Epithelial cell of proximal tubule (primary cell): ENCODE data around the gene DIPK1B. TPM values are rescaled to one million over a fixed set of nuclear protein-coding genes. Genes with fewer than 3 reads are reported as not detected.
"Not testable (repeated sequence)": the region's sequence is repeated elsewhere in the genome, so short reads cannot be mapped to it uniquely, and the experiment has no call there.

Experiments used
- DNase-seq: peaks from one replicate; pipeline ENCODE4 v3.0.0-alpha.2; 2011; ENCODE audit warnings: low read depth
- H3K4me3 ChIP-seq: 2 replicates; pipeline ENCODE4 v1.5.1; 2011; ENCODE audit warnings: low read depth, mild to moderate bottlenecking, low read length
- CTCF ChIP-seq: conservative IDR thresholded peaks from 2 replicates; pipeline ENCODE4 v1.5.1; 2012; ENCODE audit warnings: low read depth, mild to moderate bottlenecking, low read length
- total RNA-seq: library from RNA; depleted of rRNA; stranded (reverse); fragments of >200 nt; gene quantifications from 2 replicates; pipeline ENCODE4 v1.2.3, GENCODE V29; 2015

The DIPK1B gene
- total RNA-seq, 1 donor from 2014 or later, result 20.3 TPM

DNA sequence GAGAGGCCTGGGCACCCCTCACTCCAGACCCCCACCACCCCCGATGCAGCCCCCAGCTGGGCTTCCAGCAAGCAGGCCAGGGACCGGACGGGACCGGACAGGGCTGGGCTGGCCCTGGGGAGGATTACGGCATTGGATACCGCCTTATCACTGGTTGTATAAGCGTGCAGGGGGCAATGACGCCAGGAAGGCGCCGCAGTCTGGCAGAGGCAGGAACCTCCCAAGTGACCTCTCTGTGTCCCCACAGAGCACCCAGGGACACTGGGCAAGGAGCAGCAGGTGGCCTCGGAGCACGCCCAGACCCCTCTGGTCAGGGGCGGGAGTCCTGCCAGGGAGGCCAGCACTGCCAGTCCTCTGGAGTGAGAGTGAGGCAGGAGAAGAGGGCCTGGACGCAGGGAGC lies 52.7 kb downstream of the DIPK1B start:
- no peak overlapping the region for H3K4me3 ChIP-seq
- DNase-seq, result no peak
- TF ChIP-seq CTCF, result no peak

GRCh38 chr9:136765745-136766409 lies 53.5 kb downstream of the DIPK1B start:
- not testable (repeated sequence) for H3K4me3 ChIP-seq, DNase-seq

DNA sequence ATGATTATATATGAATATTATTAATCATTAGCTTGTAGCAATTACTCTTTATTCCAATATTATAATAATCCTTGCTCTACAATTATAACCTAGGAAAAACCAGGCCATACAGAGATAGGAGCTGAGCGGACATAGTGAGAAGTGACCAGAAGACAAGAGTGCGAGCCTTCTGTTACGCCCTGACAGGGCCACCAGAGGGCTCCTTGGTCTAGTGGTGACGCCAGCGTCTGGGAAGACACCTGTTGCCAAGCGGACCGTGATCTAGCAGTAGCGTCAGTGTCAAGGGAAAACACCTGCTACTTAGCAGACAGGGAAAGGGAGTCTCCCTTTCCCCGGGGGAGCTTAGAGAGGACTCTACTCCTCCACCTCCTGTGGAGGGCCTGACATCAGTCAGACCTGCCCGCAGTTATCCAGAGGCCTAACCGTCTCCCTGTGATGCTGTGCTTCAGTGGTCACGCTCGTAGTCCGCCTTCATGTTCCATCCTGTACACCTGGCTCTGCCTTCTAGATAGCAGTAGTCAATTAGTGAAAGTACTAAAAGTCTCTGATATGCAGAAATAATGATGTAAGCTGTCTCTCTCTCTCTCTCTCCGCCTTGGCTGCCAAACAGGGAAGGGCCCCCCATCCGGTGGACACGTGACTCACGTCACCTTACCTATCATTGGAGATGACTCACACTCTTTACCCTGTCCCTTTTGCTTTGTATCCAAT lies 54.2 kb downstream of the DIPK1B start:
- not testable (repeated sequence) for H3K4me3 ChIP-seq
- DNase-seq, result peak; percentile 20
- TF ChIP-seq CTCF, result peak; percentile 50

DNA sequence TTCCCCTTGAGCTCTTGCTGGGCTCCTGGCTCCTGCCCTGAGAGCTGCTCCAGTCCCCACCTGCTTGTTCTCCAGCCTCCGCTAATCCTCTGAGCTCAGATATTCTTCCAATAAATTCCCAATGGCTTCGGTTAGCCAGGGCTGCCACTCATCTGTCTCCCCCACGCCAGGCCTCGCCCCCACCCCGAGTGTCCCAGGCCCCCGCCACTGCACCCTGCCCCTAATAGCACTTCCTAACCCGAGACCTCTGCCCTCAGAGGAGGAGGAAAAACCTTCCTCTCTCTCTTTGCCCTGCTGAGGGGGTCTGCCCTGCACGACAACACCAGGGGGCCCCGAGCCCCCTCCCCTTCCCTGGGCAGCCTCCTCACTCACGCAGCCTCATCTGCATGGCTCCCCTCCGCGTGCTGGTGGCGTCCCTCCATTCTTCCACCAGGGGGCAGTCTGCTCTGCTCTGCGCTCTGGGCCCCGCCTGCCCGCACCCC lies 57.4 kb downstream of the DIPK1B start:
- no peak for DNase-seq
- TF ChIP-seq CTCF, result peak; percentile 59
- no peak overlapping the region for H3K4me3 ChIP-seq

DNA sequence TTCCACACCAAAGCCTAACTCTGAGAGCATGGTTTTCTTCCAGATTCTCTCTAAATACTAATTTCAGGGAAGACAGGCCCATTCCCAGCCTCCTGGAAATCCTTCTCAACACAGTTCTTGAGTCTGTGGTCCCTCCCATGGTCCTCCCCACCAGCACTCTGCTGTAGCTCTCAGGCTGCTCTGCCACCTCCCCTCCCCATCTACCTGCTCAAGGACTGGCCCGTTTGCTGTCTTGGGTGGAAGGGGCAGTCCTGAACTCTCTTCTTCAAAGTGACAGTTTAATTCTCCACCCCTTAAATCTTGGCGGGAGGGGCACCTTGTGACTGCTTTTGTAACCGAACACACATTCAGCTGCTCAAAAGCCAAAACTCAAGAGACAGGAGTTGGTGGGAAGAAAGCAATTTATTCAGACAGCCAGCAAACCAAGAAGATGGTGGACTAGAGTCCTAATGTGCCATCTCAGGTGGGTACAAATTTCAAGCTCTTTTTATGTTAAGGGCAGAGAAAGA lies 59.6 kb downstream of the DIPK1B start:
- H3K4me3 ChIP-seq, result no peak overlapping the region
- DNase-seq, result no peak
- no peak for TF ChIP-seq CTCF

GRCh38 chr9:136773386-136774044 lies 61.1 kb downstream of the DIPK1B start:
- no peak for DNase-seq
- H3K4me3 ChIP-seq, result no peak overlapping the region
- no peak for TF ChIP-seq CTCF

Other genes starting within 250 kb of the DIPK1B start
- 36.4 and 41.7 TPM in 2 replicates for gene SEC16A, start 229.5 kb upstream of the DIPK1B start, total RNA-seq
- gene NOTCH1, start 166.5 kb upstream of the DIPK1B start, total RNA-seq, result 17.1 and 39.7 TPM in 2 replicates
- 15.6 and 35.0 TPM in 2 replicates for gene EGFL7, start 49.7 kb upstream of the DIPK1B start, total RNA-seq
- 40.5 and 71.3 TPM in 2 replicates for gene AGPAT2, start 25.1 kb upstream of the DIPK1B start, total RNA-seq
- gene LCN10, start 30.4 kb downstream of the DIPK1B start, total RNA-seq, result not detected in 2 replicates
- not detected in 2 replicates for gene LCN6, start 36.0 kb downstream of the DIPK1B start, total RNA-seq
- gene LCN8, start 45.7 kb downstream of the DIPK1B start, total RNA-seq, result not detected in 2 replicates
- gene LCN15, start 51.9 kb downstream of the DIPK1B start, total RNA-seq, result not detected in 2 replicates
- 90.4 and 108 TPM in 2 replicates for gene TMEM141, start 78.8 kb downstream of the DIPK1B start, total RNA-seq
- gene CCDC183, start 83.8 kb downstream of the DIPK1B start, total RNA-seq, result 0.06 TPM in 1 of 2 replicates, not detected in the other
- 114 and 160 TPM in 2 replicates for gene RABL6, start 95.4 kb downstream of the DIPK1B start, total RNA-seq
- 0.51 and 2.2 TPM in 2 replicates for gene AJM1, start 129.9 kb downstream of the DIPK1B start, total RNA-seq
- gene PHPT1, start 136.8 kb downstream of the DIPK1B start, total RNA-seq, result 101 and 114 TPM in 2 replicates
- 1.2 and 4.8 TPM in 2 replicates for gene MAMDC4, start 139.8 kb downstream of the DIPK1B start, total RNA-seq
- gene EDF1, start 153.7 kb downstream of the DIPK1B start, total RNA-seq, result 403 and 419 TPM in 2 replicates
- gene TRAF2, start 173.9 kb downstream of the DIPK1B start, total RNA-seq, result 21.0 and 26.1 TPM in 2 replicates
- gene FBXW5, start 232.2 kb downstream of the DIPK1B start, total RNA-seq, result 124 and 149 TPM in 2 replicates
- gene C8G, start 232.7 kb downstream of the DIPK1B start, total RNA-seq, result not detected in 2 replicates
- gene LCN12, start 239.7 kb downstream of the DIPK1B start, total RNA-seq, result 1.2 TPM in 1 of 2 replicates, not detected in the other